Gastrocnemius medialis (tissue), 4 donors: ENCODE results near the gene SHH.

Experiments
- POLR2A ChIP-seq, 2 donors: fragments of 450-650 bp; IDR thresholded peaks; one replicate each; pipeline ENCODE4 v1.6.1; 2017; ENCODE audit warnings: antibody characterized with exemption in 2 of 2, mild to moderate bottlenecking in 2 of 2, moderate library complexity in 2 of 2
- TF ChIP-seq, protein P1 (sequence below), 5 experiments: fragments of 450-650 bp in 3 of 5; fragments of 200-600 bp in 2 of 5; sonication (generic) in 2 of 5; IDR thresholded peaks in 4 of 5; conservative IDR thresholded peaks in 1 of 5; 1 replicate in 4 of 5; 2 replicates in 1 of 5; pipeline ENCODE4 v1.5.1; 2016 to 2019; ENCODE audit warnings: antibody characterized with exemption in 5 of 5, mild to moderate bottlenecking in 3 of 5, moderate library complexity in 3 of 5

DNA sequence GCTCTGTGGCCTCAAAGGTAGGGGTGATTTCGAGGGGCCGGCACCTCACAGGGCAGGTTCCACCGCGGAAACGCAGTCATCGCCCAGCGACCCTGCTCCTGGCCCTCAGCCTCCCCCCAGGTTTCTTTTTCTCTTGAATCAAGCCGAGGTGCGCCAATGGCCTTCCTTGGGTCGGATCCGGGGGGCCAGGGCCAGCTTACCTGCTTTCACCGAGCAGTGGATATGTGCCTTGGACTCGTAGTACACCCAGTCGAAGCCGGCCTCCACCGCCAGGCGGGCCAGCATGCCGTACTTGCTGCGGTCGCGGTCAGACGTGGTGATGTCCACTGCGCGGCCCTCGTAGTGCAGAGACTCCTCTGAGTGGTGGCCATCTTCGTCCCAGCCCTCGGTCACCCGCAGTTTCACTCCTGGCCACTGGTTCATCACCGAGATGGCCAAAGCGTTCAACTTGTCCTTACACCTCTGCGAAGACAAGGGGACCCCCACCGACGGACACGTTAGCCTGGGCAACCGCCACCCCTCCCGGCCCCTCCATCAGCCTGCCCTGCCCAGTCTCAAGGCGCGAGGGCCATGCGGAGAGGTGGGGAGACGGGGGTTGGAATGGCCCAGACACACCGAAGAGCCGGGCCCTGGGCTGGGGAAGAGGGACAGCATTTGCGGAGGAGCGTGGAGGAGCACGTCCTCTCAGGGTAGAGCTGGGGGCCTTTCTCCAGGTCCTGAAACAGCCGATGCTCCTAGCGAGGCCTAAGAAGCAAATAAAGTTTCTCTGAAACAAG, 6.0 kb downstream of the SHH start:
- TF ChIP-seq, protein P1, sequence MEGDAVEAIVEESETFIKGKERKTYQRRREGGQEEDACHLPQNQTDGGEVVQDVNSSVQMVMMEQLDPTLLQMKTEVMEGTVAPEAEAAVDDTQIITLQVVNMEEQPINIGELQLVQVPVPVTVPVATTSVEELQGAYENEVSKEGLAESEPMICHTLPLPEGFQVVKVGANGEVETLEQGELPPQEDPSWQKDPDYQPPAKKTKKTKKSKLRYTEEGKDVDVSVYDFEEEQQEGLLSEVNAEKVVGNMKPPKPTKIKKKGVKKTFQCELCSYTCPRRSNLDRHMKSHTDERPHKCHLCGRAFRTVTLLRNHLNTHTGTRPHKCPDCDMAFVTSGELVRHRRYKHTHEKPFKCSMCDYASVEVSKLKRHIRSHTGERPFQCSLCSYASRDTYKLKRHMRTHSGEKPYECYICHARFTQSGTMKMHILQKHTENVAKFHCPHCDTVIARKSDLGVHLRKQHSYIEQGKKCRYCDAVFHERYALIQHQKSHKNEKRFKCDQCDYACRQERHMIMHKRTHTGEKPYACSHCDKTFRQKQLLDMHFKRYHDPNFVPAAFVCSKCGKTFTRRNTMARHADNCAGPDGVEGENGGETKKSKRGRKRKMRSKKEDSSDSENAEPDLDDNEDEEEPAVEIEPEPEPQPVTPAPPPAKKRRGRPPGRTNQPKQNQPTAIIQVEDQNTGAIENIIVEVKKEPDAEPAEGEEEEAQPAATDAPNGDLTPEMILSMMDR (IDR thresholded peaks at IDR 0.05 in 4 of 5, conservative IDR thresholded peaks at IDR 0.05 in 1 of 5): no peak
- TF ChIP-seq POLR2A (IDR thresholded peaks at IDR 0.05): no peak
